MM.1S (cell line): Measurements from ENCODE around the gene FRA10AC1.

Source experiments
- CTCF ChIP-seq: fragments of 300-600 bp; sonication (generic); IDR thresholded peaks from 2 replicates; pipeline ENCODE4 v1.5.1; 2016; ENCODE audit warnings: antibody characterized with exemption, low read length, mixed read lengths
- EZH2 ChIP-seq: fragments of 300-600 bp; sonication (generic); optimal IDR thresholded peaks from 2 replicates; pipeline ENCODE3; 2017; ENCODE audit warnings: low read depth, mild to moderate bottlenecking, antibody characterized with exemption, low read length, mixed read lengths
- EZH2phosphoT487 ChIP-seq: fragments of 300-600 bp; sonication (generic); IDR thresholded peaks from 2 replicates; pipeline ENCODE4 v1.6.1; 2018; ENCODE audit warnings: antibody characterized with exemption, low read length

- no peak for TF ChIP-seq EZH2
- TF ChIP-seq CTCF, result no peak
- TF ChIP-seq EZH2phosphoT487, result no peak
These were observed 81.5 kb downstream of the FRA10AC1 start for GRCh38 chr10:93620925-93621324.
